ENCODE results near the gene HDAC9.

DNA sequence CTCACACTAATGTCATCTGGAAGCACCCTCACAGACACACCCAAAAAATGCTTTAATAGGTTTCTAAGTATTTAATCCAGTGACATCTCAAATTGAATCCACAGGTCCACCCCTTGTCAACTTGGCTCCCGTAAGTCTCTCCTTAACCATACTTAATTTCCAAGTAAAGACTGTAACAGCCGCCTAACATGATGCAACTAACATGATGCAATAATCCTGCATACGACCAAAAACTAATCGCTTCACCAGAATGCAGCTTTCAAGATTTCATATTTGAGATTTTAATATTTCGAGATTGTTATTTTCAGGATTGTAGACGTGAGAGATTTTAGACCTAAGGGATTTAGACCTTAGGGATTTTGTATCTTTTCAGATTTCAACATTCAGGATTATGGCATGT lies 3.7 kb upstream of the HDAC9 start:
- TF ChIP-seq, protein P1, sequence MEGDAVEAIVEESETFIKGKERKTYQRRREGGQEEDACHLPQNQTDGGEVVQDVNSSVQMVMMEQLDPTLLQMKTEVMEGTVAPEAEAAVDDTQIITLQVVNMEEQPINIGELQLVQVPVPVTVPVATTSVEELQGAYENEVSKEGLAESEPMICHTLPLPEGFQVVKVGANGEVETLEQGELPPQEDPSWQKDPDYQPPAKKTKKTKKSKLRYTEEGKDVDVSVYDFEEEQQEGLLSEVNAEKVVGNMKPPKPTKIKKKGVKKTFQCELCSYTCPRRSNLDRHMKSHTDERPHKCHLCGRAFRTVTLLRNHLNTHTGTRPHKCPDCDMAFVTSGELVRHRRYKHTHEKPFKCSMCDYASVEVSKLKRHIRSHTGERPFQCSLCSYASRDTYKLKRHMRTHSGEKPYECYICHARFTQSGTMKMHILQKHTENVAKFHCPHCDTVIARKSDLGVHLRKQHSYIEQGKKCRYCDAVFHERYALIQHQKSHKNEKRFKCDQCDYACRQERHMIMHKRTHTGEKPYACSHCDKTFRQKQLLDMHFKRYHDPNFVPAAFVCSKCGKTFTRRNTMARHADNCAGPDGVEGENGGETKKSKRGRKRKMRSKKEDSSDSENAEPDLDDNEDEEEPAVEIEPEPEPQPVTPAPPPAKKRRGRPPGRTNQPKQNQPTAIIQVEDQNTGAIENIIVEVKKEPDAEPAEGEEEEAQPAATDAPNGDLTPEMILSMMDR (IDR thresholded peaks at IDR 0.05; ENCODE audit: insufficient read depth, low read depth, low read length) = no peak
- no peak for TF ChIP-seq EZH2 (IDR thresholded peaks at IDR 0.05; ENCODE audit: insufficient read depth, low read length)

Measured in astrocyte (in vitro differentiated cells and primary cell).